ENCODE data around the gene EXT2.
A peak's percentile ranks its signal among the peaks of the same experiment; 100 is the strongest.

The EXT2 gene

DNA sequence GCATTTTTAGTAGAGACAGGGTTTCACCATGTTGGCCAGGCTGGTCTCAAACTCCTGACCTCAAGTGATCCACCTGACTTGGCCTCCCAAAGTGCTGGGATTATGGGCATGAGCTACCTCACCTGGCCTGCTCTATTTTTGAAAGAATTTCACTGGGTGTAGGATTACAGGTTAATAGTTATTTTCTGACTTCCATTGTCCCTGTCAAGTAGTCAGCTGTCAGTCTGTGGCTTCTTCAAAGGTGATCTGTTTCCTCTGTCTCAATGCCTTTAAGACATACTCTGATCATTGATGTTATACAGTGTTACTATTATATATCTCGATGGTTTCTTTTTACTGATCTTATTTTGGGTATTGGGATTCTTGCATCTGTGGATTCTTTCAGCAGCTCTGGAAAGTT is 10.1 kb upstream of the EXT2 start:
- DNase-seq, result no peak
- Histone ChIP-seq H3K27ac (no peak overlapping the region), H3K9me3 (ENCODE audit: severe bottlenecking) (peaks cover 6% of the 10 kb centered on the region), H3K27me3 (ENCODE audit: insufficient read depth, low read depth, severe bottlenecking) (peaks cover 29% of the 10 kb centered on the region), H3K36me3 (no peaks in the 10 kb centered on the region), H3K4me3 (ENCODE audit: low read depth, low read length) (no peak overlapping the region)
- TF ChIP-seq, protein P1, sequence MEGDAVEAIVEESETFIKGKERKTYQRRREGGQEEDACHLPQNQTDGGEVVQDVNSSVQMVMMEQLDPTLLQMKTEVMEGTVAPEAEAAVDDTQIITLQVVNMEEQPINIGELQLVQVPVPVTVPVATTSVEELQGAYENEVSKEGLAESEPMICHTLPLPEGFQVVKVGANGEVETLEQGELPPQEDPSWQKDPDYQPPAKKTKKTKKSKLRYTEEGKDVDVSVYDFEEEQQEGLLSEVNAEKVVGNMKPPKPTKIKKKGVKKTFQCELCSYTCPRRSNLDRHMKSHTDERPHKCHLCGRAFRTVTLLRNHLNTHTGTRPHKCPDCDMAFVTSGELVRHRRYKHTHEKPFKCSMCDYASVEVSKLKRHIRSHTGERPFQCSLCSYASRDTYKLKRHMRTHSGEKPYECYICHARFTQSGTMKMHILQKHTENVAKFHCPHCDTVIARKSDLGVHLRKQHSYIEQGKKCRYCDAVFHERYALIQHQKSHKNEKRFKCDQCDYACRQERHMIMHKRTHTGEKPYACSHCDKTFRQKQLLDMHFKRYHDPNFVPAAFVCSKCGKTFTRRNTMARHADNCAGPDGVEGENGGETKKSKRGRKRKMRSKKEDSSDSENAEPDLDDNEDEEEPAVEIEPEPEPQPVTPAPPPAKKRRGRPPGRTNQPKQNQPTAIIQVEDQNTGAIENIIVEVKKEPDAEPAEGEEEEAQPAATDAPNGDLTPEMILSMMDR (IDR thresholded peaks at IDR 0.05; ENCODE audit: low read depth, low read length), result no peak

DNA sequence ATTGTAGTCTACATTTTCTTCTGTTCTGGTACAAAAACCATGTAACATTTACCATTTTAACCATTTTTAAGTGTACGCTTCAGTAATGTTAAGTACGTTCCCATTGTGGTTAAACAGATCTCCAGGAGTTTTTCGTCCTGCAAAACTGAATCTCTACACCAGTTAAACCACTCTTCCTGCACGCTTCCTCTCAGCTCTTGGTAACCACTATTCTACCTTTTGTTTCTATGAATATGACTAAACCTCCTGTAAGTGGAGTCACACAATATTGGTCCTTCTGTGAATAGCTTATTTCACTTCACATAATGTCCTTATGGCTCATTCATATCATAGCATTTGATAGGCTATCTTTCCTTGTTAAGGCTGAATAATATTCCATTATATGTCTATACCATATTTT is 7.1 kb upstream of the EXT2 start:
- DNase-seq, result no peak
- Histone ChIP-seq H3K9me3 (ENCODE audit: severe bottlenecking) (peaks cover 6% of the 10 kb centered on the region), H3K27ac (no peak overlapping the region), H3K4me3 (ENCODE audit: low read depth, low read length) (no peak overlapping the region), H3K27me3 (ENCODE audit: insufficient read depth, low read depth, severe bottlenecking) (peaks cover 14% of the 10 kb centered on the region), H3K36me3 (no peaks in the 10 kb centered on the region)
- TF ChIP-seq, protein P1 (IDR thresholded peaks at IDR 0.05; ENCODE audit: low read depth, low read length), result no peak

DNA sequence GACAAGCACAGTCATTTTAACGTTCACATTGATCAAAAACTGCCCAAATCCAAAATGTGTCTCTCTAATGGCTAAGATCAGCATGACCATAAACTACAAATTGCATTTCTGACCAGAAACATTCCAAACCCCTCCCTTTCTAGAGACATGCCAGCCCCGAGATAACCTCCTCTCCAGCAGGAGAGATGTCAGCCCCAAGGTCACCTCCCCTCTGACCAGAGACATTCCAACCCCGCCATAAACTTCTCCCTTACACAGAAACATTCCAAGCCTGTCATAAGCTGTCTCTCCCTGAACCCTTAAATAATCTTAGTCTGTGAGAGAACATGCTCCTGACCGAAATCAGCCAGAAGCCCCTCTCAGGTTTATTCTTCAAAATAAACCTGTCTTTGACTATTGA is 6.6 kb upstream of the EXT2 start:
- TF ChIP-seq, protein P1 (IDR thresholded peaks at IDR 0.05; ENCODE audit: low read depth, low read length), result no peak
- no peak overlapping the region for H3K4me3 ChIP-seq (ENCODE audit: low read depth, low read length)
- no peaks in the 10 kb centered on the region for H3K36me3 ChIP-seq
- H3K27ac ChIP-seq, result no peak overlapping the region
- H3K27me3 ChIP-seq (ENCODE audit: insufficient read depth, low read depth, severe bottlenecking), result peaks cover 14% of the 10 kb centered on the region
- no peak for DNase-seq
- H3K9me3 ChIP-seq (ENCODE audit: severe bottlenecking), result peaks cover 6% of the 10 kb centered on the region

DNA sequence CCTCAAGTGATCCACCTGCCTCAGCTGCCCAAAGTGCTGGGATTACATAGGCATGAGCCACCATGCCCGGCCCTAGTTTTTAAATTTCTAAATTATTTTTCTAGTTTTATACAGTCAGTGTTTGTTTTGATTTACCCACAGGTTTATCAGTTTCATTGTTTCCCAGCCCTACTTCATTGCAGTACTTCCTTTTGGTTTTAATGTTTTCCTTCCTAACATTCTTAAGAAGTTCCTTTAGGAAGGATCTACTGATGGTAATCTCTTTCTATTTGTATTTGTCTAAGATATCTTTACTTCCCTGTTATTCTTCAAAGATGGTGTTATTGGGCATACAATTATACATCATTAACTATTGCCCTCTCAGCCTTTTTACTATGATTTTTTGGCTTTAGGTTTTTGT is 4.9 kb upstream of the EXT2 start:
- H3K27ac ChIP-seq, result no peak overlapping the region
- peaks cover under 1% of the 10 kb centered on the region for H3K9me3 ChIP-seq (ENCODE audit: severe bottlenecking)
- no peak for DNase-seq
- TF ChIP-seq, protein P1 (IDR thresholded peaks at IDR 0.05; ENCODE audit: low read depth, low read length), result no peak
- H3K27me3 ChIP-seq (ENCODE audit: insufficient read depth, low read depth, severe bottlenecking), result peaks cover 7% of the 10 kb centered on the region
- no peaks in the 10 kb centered on the region for H3K36me3 ChIP-seq
- H3K4me3 ChIP-seq (ENCODE audit: low read depth, low read length), result no peak overlapping the region

DNA sequence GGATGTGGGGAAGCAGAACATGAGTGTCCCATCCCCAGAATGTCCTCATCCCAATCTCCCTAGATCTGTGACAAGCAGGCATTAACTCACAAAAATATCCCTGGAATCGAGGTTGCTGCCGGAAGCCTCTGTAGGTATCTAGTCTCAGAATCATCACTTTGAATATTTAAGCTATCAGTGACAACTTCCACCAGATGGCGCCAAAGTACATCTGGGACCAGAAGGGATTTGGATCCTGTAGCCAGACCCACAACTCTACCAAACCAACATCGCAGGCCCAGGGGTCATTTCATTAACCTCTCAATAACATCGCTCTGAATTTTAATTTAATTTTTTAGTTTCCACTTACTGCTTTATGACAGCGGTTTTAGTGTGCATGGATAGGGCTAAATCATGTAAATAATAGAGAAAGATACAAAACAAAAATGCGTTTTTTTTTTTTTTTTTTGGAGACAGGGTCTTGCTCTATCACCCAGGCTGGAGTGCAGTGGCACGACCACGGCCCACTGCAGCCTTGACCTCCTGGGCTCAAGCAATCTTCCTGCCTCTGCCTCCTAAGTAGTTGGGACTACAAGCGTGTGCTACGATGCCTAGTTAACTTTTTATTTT is 1.1 kb upstream of the EXT2 start:
- DNase-seq, result peak; percentile 81
- Histone ChIP-seq H3K9me3 (ENCODE audit: severe bottlenecking) (no peaks in the 10 kb centered on the region), H3K27ac (no peak overlapping the region), H3K4me3 (ENCODE audit: low read depth, low read length) (no peak overlapping the region), H3K36me3 (no peaks in the 10 kb centered on the region), H3K27me3 (ENCODE audit: insufficient read depth, low read depth, severe bottlenecking) (peaks cover 7% of the 10 kb centered on the region)
- TF ChIP-seq, protein P1 (IDR thresholded peaks at IDR 0.05; ENCODE audit: low read depth, low read length), result peak; percentile 69

All from WERI-Rb-1 (cell line).